ENCODE measurements around the gene RNF146. TPM values are rescaled to one million over a fixed set of nuclear protein-coding genes. Genes with fewer than 3 reads are reported as not detected.

Gene RNF146
- total RNA-seq, 2 donors from 2014 or later, result 17.5 to 24.3 TPM

- no peak for TF ChIP-seq CTCF (IDR thresholded peaks at IDR 0.05)
- no peak overlapping the region for H3K4me3 ChIP-seq
- no peaks in the 10 kb centered on the region for H3K27me3 ChIP-seq
- DNase-seq, result no peak
- no peaks in the 10 kb centered on the region for H3K4me1 ChIP-seq
- H3K9ac ChIP-seq (ENCODE audit: low read depth in 2 of 2, low read length in 2 of 2), result no peak overlapping the region
- intact Hi-C loops (cut with DNase I), result no loop called here
- no peak overlapping the region for H3K27ac ChIP-seq
- H3K9me3 ChIP-seq, result no peaks in the 10 kb centered on the region
- H3K36me3 ChIP-seq, result peaks cover 16% of the 10 kb centered on the region
Measured at GRCh38 chr6:127289934-127290333, 23.3 kb downstream of the RNF146 start.

- Histone ChIP-seq H3K36me3 (peaks cover 16% of the 10 kb centered on the region), H3K27me3 (no peaks in the 10 kb centered on the region), H3K9me3 (no peaks in the 10 kb centered on the region), H3K4me3 (no peak overlapping the region), H3K27ac (no peak overlapping the region), H3K9ac (ENCODE audit: low read depth in 2 of 2, low read length in 2 of 2) (no peak overlapping the region), H3K4me1 (no peaks in the 10 kb centered on the region)
- no peak for DNase-seq
- intact Hi-C loops (cut with DNase I), result no loop called here
- no peak for TF ChIP-seq CTCF (IDR thresholded peaks at IDR 0.05)
Measured at GRCh38 chr6:127290391-127291265, 24.0 kb downstream of the RNF146 start.

GRCh38 chr6:127291495-127291894 lies 24.8 kb downstream of the RNF146 start:
- Histone ChIP-seq H3K27ac (no peak overlapping the region), H3K4me3 (no peak overlapping the region), H3K9me3 (no peaks in the 10 kb centered on the region), H3K27me3 (no peaks in the 10 kb centered on the region), H3K4me1 (no peaks in the 10 kb centered on the region), H3K9ac (ENCODE audit: low read depth in 2 of 2, low read length in 2 of 2) (no peak overlapping the region), H3K36me3 (peaks cover 16% of the 10 kb centered on the region)
- no peak for DNase-seq
- intact Hi-C loops (cut with DNase I), result no loop called here
- TF ChIP-seq CTCF (IDR thresholded peaks at IDR 0.05), result no peak

- Histone ChIP-seq H3K36me3 (peaks cover 8% of the 10 kb centered on the region), H3K27ac (no peak overlapping the region), H3K4me1 (no peaks in the 10 kb centered on the region), H3K9ac (ENCODE audit: low read depth in 2 of 2, low read length in 2 of 2) (no peak overlapping the region), H3K9me3 (no peaks in the 10 kb centered on the region), H3K4me3 (no peak overlapping the region), H3K27me3 (no peaks in the 10 kb centered on the region)
- DNase-seq, result no peak
- intact Hi-C loops (cut with DNase I), result no loop called here
- TF ChIP-seq CTCF (IDR thresholded peaks at IDR 0.05), result no peak
Measured at GRCh38 chr6:127297502-127298070, 30.9 kb downstream of the RNF146 start.

DNA sequence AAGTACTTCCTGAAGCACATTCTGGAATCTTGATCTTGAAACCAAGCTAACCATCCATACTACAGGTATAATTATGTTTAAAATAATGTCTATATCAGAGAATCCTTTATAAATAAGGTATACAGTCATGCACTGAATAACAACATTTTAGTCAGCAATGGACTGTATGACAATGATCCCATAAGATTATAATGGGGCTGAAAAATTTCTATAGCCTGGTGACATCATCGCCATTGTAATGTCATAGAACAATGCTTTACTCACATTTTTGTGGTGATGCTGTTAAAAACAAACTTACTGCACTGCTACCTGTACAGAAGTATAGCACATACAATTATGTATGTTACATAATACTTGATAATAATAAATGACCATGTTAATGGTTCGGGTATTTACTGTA lies 31.8 kb downstream of the RNF146 start:
- H3K9ac ChIP-seq (ENCODE audit: low read depth in 2 of 2, low read length in 2 of 2), result no peak overlapping the region
- H3K9me3 ChIP-seq, result no peaks in the 10 kb centered on the region
- intact Hi-C loops (cut with DNase I), result no loop called here
- DNase-seq, result no peak
- peaks cover 3% of the 10 kb centered on the region for H3K36me3 ChIP-seq
- H3K4me3 ChIP-seq, result no peak overlapping the region
- no peak overlapping the region for H3K27ac ChIP-seq
- no peaks in the 10 kb centered on the region for H3K4me1 ChIP-seq
- H3K27me3 ChIP-seq, result no peaks in the 10 kb centered on the region
- no peak for TF ChIP-seq CTCF (IDR thresholded peaks at IDR 0.05)

Data from colonic mucosa (tissue), 4 donors.